Cardiac septum (tissue), 1 donor: ENCODE results near the gene SAMHD1. TPM values are rescaled to one million over a fixed set of nuclear protein-coding genes. Genes with fewer than 3 reads are reported as not detected.
A peak's percentile ranks its signal among the peaks of the same experiment; 100 is the strongest.
"Not testable (repeated sequence)": the region's sequence is repeated elsewhere in the genome, so short reads cannot be mapped to it uniquely, and the experiment has no call there.

Source experiments
- DNase-seq: peaks from one replicate; pipeline ENCODE4 v3.0.0-alpha.2; 2020; ENCODE audit warnings: low spot score
- intact Hi-C: fragments of 100-400 bp; cut with DNase I; formaldehyde crosslinking; loops from one replicate; pipeline ENCODE4 v1.14.0; 2022
- total RNA-seq: library from RNA; stranded (reverse); fragmentation: NEBNext Ultra II Directional; extraction: Animal tissue kit (Norgen Biotek cat#: 25700); gene quantifications from one replicate; pipeline ENCODE4 v1.2.1, GENCODE V29; 2021
- donor health status: DM: no; HTN: no; CAD: no.

The SAMHD1 gene
- total RNA-seq, 1 donor from 2014 or later = 20.7 TPM

- no peak for DNase-seq
- intact Hi-C loops = no loop called here
These were observed 27.1 kb downstream of the SAMHD1 start for GRCh38 chr20:36924167-36925045.

GRCh38 chr20:36920334-36920730, 31.2 kb downstream of the SAMHD1 start:
- intact Hi-C loops = no loop called here
- no peak for DNase-seq

- intact Hi-C loops = no loop called here
- DNase-seq = no peak
These were observed 31.7 kb downstream of the SAMHD1 start for GRCh38 chr20:36919715-36920333.

- intact Hi-C loops = no loop called here
These were observed 33.6 kb downstream of the SAMHD1 start for GRCh38 chr20:36917943-36918342.

GRCh38 chr20:36917240-36917639, 34.3 kb downstream of the SAMHD1 start:
- intact Hi-C loops = no loop called here

More at GRCh38 chr20:36917943-36918342, 33.6 kb downstream of the SAMHD1 start:
- DNase-seq = no peak

GRCh38 chr20:36916199-36916598, 35.3 kb downstream of the SAMHD1 start:
- DNase-seq = no peak
- intact Hi-C loops = no loop called here

More at GRCh38 chr20:36917240-36917639, 34.3 kb downstream of the SAMHD1 start:
- no peak for DNase-seq

GRCh38 chr20:36908603-36909002, 42.9 kb downstream of the SAMHD1 start:
- intact Hi-C loops = no loop called here
- DNase-seq = no peak

- intact Hi-C loops, DNase-seq: not testable (repeated sequence)
These were observed 45.4 kb downstream of the SAMHD1 start for GRCh38 chr20:36906086-36906485.

GRCh38 chr20:36905566-36905965, 45.9 kb downstream of the SAMHD1 start:
- intact Hi-C loops, DNase-seq: not testable (repeated sequence)

GRCh38 chr20:36904690-36905089, 46.8 kb downstream of the SAMHD1 start:
- no peak for DNase-seq
- intact Hi-C loops = no loop called here

GRCh38 chr20:36895036-36895435, 56.5 kb downstream of the SAMHD1 start:
- no peak for DNase-seq

GRCh38 chr20:36893801-36894200, 57.7 kb downstream of the SAMHD1 start:
- intact Hi-C loops = no loop called here

More at GRCh38 chr20:36895036-36895435, 56.5 kb downstream of the SAMHD1 start:
- intact Hi-C loops = no loop called here

GRCh38 chr20:36891211-36891610, 60.3 kb downstream of the SAMHD1 start:
- no peak for DNase-seq
- intact Hi-C loops = no loop called here

More at GRCh38 chr20:36893801-36894200, 57.7 kb downstream of the SAMHD1 start:
- DNase-seq = peak; percentile 68

- DNase-seq = no peak
- intact Hi-C loops = no loop called here
These were observed 60.9 kb downstream of the SAMHD1 start for GRCh38 chr20:36890586-36890985.

GRCh38 chr20:36888880-36889516, 62.5 kb downstream of the SAMHD1 start:
- no peak for DNase-seq
- intact Hi-C loops = loop anchor here (5.0 kb wide), 1 partner anchor 282 kb away; the partner anchor contains the start of gene RAB5IF

GRCh38 chr20:36887752-36888090, 63.8 kb downstream of the SAMHD1 start:
- intact Hi-C loops = loop anchor here (5.0 kb wide), 1 partner anchor 280 kb away; the partner anchor contains the start of gene RAB5IF
- DNase-seq = no peak

GRCh38 chr20:36886859-36887751, 64.4 kb downstream of the SAMHD1 start:
- intact Hi-C loops = loop anchor here (5.0 kb wide), 1 partner anchor 280 kb away; the partner anchor contains the start of gene RAB5IF
- peak; percentile 90 for DNase-seq

- no peak for DNase-seq
- intact Hi-C loops = loop anchor here (5.0 kb wide), 1 partner anchor 278 kb away; the partner anchor contains the start of gene RAB5IF
These were observed 66.2 kb downstream of the SAMHD1 start for GRCh38 chr20:36885356-36885755.

GRCh38 chr20:36883977-36884535, 67.5 kb downstream of the SAMHD1 start:
- intact Hi-C loops = no loop called here
- no peak for DNase-seq
